ENCODE data around the gene PRKAR2B.
"Not testable (repeated sequence)": the region's sequence is repeated elsewhere in the genome, so short reads cannot be mapped to it uniquely, and the experiment has no call there.

PRKAR2B gene

GRCh38 chr7:107130487-107131220 lies 86.1 kb downstream of the PRKAR2B start:
- TF ChIP-seq CTCF (IDR thresholded peaks at IDR 0.05; ENCODE audit: poor library complexity, severe bottlenecking): no peak
- Histone ChIP-seq H3K36me3 (ENCODE audit: low read depth) (no peaks in the 10 kb centered on the region), H3K27ac (ENCODE audit: poor library complexity, severe bottlenecking) (no peak overlapping the region), H3K9me3 (ENCODE audit: severe bottlenecking) (no peaks in the 10 kb centered on the region), H3K4me1 (ENCODE audit: insufficient read depth, poor library complexity, severe bottlenecking) (no peaks in the 10 kb centered on the region), H3K27me3 (ENCODE audit: insufficient read depth, poor library complexity, severe bottlenecking) (peaks cover 9% of the 10 kb centered on the region), H3K4me3 (ENCODE audit: severe bottlenecking) (no peak overlapping the region)
- ATAC-seq (ENCODE audit: low read depth) (no peak), DNase-seq (ENCODE audit: low spot score) (no peak)

- TF ChIP-seq CTCF (IDR thresholded peaks at IDR 0.05; ENCODE audit: poor library complexity, severe bottlenecking): no peak
- DNase-seq (ENCODE audit: low spot score) (no peak), ATAC-seq (ENCODE audit: low read depth) (no peak)
- H3K4me1 ChIP-seq (ENCODE audit: insufficient read depth, poor library complexity, severe bottlenecking): no peaks in the 10 kb centered on the region
- H3K9me3 ChIP-seq (ENCODE audit: severe bottlenecking): no peaks in the 10 kb centered on the region
- H3K27ac ChIP-seq (ENCODE audit: poor library complexity, severe bottlenecking): no peak overlapping the region
- H3K27me3 ChIP-seq (ENCODE audit: insufficient read depth, poor library complexity, severe bottlenecking): peaks cover 18% of the 10 kb centered on the region
- no peaks in the 10 kb centered on the region for H3K36me3 ChIP-seq (ENCODE audit: low read depth)
- H3K4me3 ChIP-seq (ENCODE audit: severe bottlenecking): no peak overlapping the region
Measured at GRCh38 chr7:107133396-107133795, 88.9 kb downstream of the PRKAR2B start.

- Histone ChIP-seq H3K27me3 (ENCODE audit: insufficient read depth, poor library complexity, severe bottlenecking) (peaks cover 12% of the 10 kb centered on the region), H3K9me3 (ENCODE audit: severe bottlenecking) (no peaks in the 10 kb centered on the region), H3K4me1 (ENCODE audit: insufficient read depth, poor library complexity, severe bottlenecking) (no peaks in the 10 kb centered on the region), H3K27ac (ENCODE audit: poor library complexity, severe bottlenecking) (no peak overlapping the region), H3K36me3 (ENCODE audit: low read depth) (no peaks in the 10 kb centered on the region), H3K4me3 (ENCODE audit: severe bottlenecking) (no peak overlapping the region)
- no peak for ATAC-seq (ENCODE audit: low read depth)
- TF ChIP-seq CTCF (IDR thresholded peaks at IDR 0.05; ENCODE audit: poor library complexity, severe bottlenecking): no peak
- DNase-seq (ENCODE audit: low spot score): no peak
Measured at GRCh38 chr7:107138696-107139420, 94.4 kb downstream of the PRKAR2B start.

GRCh38 chr7:107143875-107144274 lies 99.4 kb downstream of the PRKAR2B start:
- H3K4me1 ChIP-seq (ENCODE audit: insufficient read depth, poor library complexity, severe bottlenecking); H3K36me3 ChIP-seq (ENCODE audit: low read depth); H3K4me3 ChIP-seq (ENCODE audit: severe bottlenecking); H3K27ac ChIP-seq (ENCODE audit: poor library complexity, severe bottlenecking); H3K9me3 ChIP-seq (ENCODE audit: severe bottlenecking); H3K27me3 ChIP-seq (ENCODE audit: insufficient read depth, poor library complexity, severe bottlenecking); ATAC-seq (ENCODE audit: low read depth); DNase-seq (ENCODE audit: low spot score): not testable (repeated sequence)

- no peak for TF ChIP-seq CTCF (IDR thresholded peaks at IDR 0.05; ENCODE audit: poor library complexity, severe bottlenecking)
- DNase-seq (ENCODE audit: low spot score) (no peak), ATAC-seq (ENCODE audit: low read depth) (no peak)
- peaks cover 9% of the 10 kb centered on the region for H3K4me1 ChIP-seq (ENCODE audit: insufficient read depth, poor library complexity, severe bottlenecking)
- H3K9me3 ChIP-seq (ENCODE audit: severe bottlenecking): no peaks in the 10 kb centered on the region
- peaks cover 3% of the 10 kb centered on the region for H3K27me3 ChIP-seq (ENCODE audit: insufficient read depth, poor library complexity, severe bottlenecking)
- no peaks in the 10 kb centered on the region for H3K36me3 ChIP-seq (ENCODE audit: low read depth)
- H3K27ac ChIP-seq (ENCODE audit: poor library complexity, severe bottlenecking): no peak overlapping the region
- H3K4me3 ChIP-seq (ENCODE audit: severe bottlenecking): no peak overlapping the region
Measured at GRCh38 chr7:107145067-107145838, 100.7 kb downstream of the PRKAR2B start.

All from RWPE2 (cell line).